C4-2B (cell line): ENCODE results near the gene WDR62.

Source experiments
- H3K27ac ChIP-seq: fragments of 450-650 bp; 2 replicates; pipeline ENCODE4 v1.5.1; 2017
- ZFX ChIP-seq: fragments of 450-650 bp; IDR thresholded peaks from 2 replicates; pipeline ENCODE4 v1.6.1; 2017
- TF ChIP-seq, protein P1 (sequence below): fragments of 450-650 bp; conservative IDR thresholded peaks from 2 replicates; pipeline ENCODE4 v1.5.1; 2017; ENCODE audit warnings: mild to moderate bottlenecking

Gene WDR62

DNA sequence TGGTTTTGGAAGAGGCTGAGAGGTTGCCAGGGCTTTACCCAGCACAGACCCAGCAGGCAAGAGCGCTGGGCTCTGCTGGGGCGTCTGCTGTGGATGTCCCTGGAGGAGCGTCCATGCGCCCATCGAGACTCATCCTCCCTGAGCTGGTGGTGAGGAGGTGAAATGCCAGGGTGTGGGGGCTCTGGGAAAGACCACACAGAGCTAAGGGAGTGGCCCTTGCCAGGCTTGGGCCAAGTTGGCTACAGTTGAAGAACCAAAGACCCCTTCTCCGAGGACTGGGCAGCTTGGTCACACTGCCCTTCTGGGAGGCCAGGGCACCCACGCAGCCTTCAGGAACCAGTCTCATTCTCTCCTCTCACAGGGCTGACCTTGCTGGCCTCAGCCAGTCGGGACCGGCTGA is 31.6 kb downstream of the WDR62 start:
- TF ChIP-seq, protein P1, sequence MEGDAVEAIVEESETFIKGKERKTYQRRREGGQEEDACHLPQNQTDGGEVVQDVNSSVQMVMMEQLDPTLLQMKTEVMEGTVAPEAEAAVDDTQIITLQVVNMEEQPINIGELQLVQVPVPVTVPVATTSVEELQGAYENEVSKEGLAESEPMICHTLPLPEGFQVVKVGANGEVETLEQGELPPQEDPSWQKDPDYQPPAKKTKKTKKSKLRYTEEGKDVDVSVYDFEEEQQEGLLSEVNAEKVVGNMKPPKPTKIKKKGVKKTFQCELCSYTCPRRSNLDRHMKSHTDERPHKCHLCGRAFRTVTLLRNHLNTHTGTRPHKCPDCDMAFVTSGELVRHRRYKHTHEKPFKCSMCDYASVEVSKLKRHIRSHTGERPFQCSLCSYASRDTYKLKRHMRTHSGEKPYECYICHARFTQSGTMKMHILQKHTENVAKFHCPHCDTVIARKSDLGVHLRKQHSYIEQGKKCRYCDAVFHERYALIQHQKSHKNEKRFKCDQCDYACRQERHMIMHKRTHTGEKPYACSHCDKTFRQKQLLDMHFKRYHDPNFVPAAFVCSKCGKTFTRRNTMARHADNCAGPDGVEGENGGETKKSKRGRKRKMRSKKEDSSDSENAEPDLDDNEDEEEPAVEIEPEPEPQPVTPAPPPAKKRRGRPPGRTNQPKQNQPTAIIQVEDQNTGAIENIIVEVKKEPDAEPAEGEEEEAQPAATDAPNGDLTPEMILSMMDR, result no peak
- no peak for TF ChIP-seq ZFX
- no peak overlapping the region for H3K27ac ChIP-seq

DNA sequence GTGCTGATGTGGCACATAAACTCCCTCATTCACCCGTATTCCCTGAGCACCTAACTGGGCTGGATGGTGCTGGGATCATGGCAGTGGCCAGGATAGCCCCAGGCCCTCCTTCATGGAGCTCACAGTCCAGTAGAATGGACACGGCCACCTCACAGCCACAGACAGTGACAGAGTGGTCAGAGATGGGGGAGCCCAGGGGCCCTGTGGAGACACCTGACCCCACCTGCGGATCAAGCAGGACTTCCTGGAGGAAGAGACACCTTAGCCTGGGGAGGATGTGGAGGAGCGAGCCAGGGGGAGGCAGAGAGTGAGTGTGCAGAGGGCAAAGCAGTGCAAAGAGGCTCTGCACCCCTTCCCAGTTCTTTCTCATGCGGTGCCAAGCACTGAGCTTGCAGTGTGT is 35.1 kb downstream of the WDR62 start:
- H3K27ac ChIP-seq, result no peak overlapping the region
- TF ChIP-seq ZFX, result no peak
- TF ChIP-seq, protein P1, result no peak

DNA sequence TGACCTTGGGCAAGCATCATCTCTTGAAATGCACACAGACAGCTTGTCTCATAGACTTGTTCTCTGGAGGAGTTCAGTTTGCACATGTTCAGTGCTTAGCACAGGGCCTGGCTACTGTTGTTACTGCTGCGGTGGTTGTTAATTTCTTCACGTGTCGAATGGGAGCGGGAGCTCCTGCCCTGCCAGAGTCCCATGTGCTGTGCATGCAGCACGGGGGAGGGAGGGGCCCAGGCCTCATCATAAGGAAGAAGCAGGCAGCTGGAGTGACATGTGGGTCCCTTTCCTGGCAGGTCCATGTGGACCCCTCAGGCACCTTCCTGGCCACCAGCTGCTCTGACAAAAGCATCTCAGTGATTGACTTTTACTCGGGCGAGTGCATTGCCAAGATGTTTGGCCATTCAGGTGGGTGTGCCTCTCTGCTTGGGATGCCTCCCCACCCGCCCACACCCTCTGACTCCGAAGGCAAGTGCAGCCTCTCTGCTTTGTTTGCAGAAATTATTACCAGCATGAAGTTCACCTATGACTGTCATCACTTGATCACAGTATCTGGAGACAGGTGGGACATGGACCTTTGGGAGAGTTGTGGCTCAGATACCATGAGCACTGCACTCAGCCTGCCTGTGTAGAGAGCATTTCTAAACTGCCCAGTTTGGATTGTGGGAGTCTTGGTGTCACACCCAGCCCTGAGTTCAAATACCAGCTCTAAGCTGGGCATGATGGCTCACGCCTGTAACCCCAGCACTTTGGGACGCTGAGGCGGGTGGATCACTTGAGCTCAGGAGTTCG is 36.4 kb downstream of the WDR62 start:
- no peak overlapping the region for H3K27ac ChIP-seq
- TF ChIP-seq ZFX, result no peak

DNA sequence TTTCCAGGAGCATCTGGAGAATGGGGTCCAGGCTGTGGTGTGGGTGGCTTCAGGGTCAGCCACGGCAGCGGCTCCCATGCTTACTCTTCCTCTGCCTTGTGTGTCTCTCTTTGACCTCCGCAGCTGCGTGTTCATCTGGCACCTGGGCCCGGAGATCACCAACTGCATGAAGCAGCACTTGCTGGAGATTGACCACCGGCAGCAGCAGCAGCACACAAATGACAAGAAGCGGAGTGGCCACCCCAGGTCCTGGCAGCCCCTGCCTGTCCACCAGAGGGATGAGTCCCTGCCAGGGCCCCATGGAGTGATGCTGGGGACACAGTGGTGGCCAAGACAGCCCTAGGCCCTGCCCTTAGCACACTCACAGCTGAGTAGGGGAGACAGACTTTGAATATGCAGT is 37.9 kb downstream of the WDR62 start:
- H3K27ac ChIP-seq, result no peak overlapping the region
- TF ChIP-seq ZFX, result no peak
- TF ChIP-seq, protein P1, result no peak

DNA sequence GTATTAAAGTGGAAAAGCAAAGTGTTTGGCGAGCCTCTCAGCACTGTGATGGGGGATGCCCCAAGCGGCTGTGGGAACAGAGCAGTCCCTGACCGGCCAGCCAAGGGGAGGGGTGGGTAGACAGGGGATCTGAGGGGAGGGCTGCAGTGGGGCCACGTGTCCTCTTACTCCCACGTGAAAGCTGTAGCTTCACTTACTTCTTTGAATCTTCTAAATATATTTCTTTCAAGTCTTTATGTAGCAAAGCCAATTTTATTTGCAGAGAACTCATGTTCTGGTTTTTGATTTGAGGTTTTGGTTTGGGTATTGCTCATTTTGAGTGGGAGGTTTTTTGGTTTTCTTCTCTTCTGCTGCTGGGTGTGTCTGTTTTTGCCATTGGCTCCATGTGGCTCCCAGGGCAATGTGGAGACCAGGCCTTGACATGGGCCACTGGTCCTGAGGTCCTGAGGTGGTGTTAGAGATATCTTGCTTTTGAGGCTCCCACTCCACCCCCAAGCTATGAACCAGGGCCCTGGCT is 38.5 kb downstream of the WDR62 start:
- no peak overlapping the region for H3K27ac ChIP-seq
- TF ChIP-seq ZFX, result no peak
- TF ChIP-seq, protein P1, result no peak

DNA sequence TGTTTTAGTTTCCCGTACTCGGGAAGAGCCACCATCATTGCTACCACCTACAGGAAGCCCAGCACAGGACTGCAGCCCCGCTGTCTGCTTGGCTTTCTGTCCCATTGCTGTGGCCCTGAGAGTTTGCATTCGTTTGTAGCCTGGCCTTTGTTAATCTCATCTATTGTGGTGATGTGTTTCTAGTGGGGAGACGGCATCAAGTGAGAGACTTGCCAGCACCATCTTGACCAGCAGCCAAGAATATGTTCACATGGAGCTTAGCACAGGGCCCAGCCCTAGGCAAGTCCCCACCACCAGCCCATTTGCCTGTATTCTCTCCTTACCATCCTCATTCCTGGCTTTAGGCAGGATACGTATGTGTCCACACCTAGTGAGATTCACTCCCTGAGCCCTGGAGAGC is 39.0 kb downstream of the WDR62 start:
- TF ChIP-seq, protein P1, result no peak
- H3K27ac ChIP-seq, result no peak overlapping the region

DNA sequence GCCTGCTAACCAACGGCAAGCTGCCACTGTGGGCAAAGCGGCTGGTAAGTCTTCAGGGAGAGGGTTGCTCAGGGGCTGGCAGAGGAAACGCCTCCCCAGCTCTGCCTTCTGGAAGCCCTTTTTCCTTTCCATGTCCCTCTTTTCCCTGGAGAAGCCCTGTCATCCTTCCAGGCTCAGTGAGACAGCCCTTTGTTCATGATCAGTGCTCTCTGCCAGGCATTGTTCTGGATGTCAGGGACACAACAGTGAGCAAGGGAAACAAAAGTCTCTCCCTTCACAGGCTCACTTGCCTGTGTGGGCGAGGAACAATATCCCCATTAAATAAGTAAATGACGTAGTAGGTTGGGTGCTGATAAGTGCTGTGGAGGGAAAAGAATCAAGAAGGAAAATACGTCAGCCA is 42.3 kb downstream of the WDR62 start:
- H3K27ac ChIP-seq, result no peak overlapping the region
- TF ChIP-seq ZFX, result no peak
- TF ChIP-seq, protein P1, result no peak
